Measurements from ENCODE around the gene PPEF2. TPM values are rescaled to one million over a fixed set of nuclear protein-coding genes. Genes with fewer than 3 reads are reported as not detected.

Gene PPEF2
- total and polyA plus RNA-seq, 2 experiments from 2014 or later, result not detected

DNA sequence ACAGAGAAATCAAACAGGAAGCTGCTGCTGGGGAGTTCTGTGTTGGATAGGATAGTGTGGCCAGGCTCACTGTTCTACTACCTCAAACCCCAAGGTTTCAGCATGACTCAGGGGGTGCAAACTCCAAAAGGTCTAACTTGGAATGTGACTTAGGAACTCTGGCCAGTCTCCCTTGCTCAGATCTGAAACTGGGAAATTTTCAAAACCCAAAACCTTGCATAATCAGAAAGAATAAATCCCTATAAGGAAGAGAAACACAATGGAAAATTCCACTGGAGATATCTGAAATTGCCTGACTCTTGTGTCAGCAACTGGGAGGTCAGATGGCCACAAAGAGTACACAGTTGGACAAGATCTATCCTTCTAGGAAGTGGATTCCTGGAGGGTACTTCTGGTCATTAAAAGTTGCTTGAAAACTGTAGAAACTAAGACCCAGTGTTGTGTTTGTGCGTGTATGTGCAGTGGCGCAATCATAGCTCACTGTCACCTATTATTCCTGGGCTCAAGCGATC, 58.0 kb downstream of the PPEF2 start:
- Mint-ChIP-seq H3K9me3 (peaks cover 2% of the 10 kb centered on the region; the same call in 1 of the 3 replicates), H3K27ac (0 out of 2 replicates have a peak overlapping the region, but pooled peaks have one; percentile 9), H3K27me3 (ENCODE audit: insufficient read depth, low read depth, poor library complexity) (no peaks in the 10 kb centered on the region), H3K4me3 (no peak overlapping the region), H3K36me3 (ENCODE audit: low read depth) (no peaks in the 10 kb centered on the region), H3K4me1 (peaks cover 22% of the 10 kb centered on the region)
- DNase-seq (ENCODE audit: low spot score) (no peak), ATAC-seq (no peak)
- no peaks in the 10 kb centered on the region for H3K9me2 ChIP-seq (ENCODE audit: insufficient read depth)
- no peaks in the 10 kb centered on the region for H3K36me3 ChIP-seq (ENCODE audit: insufficient read depth)
- H3K4me1 ChIP-seq (ENCODE audit: insufficient read depth), result peaks cover 4% of the 10 kb centered on the region; the same call in 1 of the 2 replicates
- H2AFZ ChIP-seq, result peak overlapping the region; percentile 67
- no peaks in the 10 kb centered on the region for H4K20me1 ChIP-seq (replicated peaks; ENCODE audit: insufficient read depth)
- no peak overlapping the region for H3K4me2 ChIP-seq
- no peaks in the 10 kb centered on the region; the same call in 1 of the 2 replicates for H3F3A ChIP-seq (replicated peaks; ENCODE audit: low read depth)
- no peak overlapping the region for H3K4me3 ChIP-seq
- H3K27ac ChIP-seq (ENCODE audit: low read depth), result no peak overlapping the region
- no peaks in the 10 kb centered on the region for H3K27me3 ChIP-seq (ENCODE audit: insufficient read depth)
- TF ChIP-seq STAT1 (IDR thresholded peaks at IDR 0.05; ENCODE audit: unreplicated experiment) (no peak), NANOG (IDR thresholded peaks at IDR 0.05; ENCODE audit: borderline replicate concordance) (no peak), JUNB (IDR thresholded peaks at IDR 0.05; ENCODE audit: unreplicated experiment) (no peak), EZH2 (IDR thresholded peaks at IDR 0.05; ENCODE audit: low read depth, unreplicated experiment) (no peak)
- H3K79me2 ChIP-seq (replicated peaks; ENCODE audit: insufficient read depth), result no peaks in the 10 kb centered on the region

DNA sequence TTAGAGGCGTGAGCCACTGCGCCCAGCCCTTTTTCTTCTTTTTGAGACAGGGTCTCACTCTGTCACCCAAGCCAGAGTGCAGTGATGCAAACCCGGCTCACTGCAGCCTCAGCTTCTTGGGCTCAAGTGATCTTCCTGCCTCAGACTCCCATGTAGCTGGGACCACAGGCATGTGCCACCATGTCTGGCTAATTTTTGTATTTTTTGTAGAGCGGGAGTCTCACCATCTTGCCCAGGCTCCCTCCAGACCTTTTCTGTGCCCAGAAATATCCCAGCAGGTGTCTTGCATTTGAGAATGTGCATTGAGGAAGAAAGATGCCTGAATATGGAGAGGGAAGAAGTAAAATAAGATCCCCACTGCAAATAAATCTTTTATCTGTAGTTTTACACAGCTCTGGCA, 58.7 kb downstream of the PPEF2 start:
- no peak overlapping the region for H3K4me2 ChIP-seq
- peak overlapping the region; percentile 67 for H2AFZ ChIP-seq
- Mint-ChIP-seq H3K9me3 (peaks cover 2% of the 10 kb centered on the region; the same call in 1 of the 3 replicates), H3K4me3 (no peak overlapping the region), H3K27me3 (ENCODE audit: insufficient read depth, low read depth, poor library complexity) (no peaks in the 10 kb centered on the region), H3K36me3 (ENCODE audit: low read depth) (no peaks in the 10 kb centered on the region), H3K27ac (no peak overlapping the region), H3K4me1 (peaks cover 26% of the 10 kb centered on the region; the same call in 2 of the 3 replicates)
- H3K9me2 ChIP-seq (ENCODE audit: insufficient read depth), result no peaks in the 10 kb centered on the region
- H3K36me3 ChIP-seq (ENCODE audit: insufficient read depth), result no peaks in the 10 kb centered on the region
- H3K4me3 ChIP-seq, result no peak overlapping the region
- no peaks in the 10 kb centered on the region for H4K20me1 ChIP-seq (replicated peaks; ENCODE audit: insufficient read depth)
- peaks cover 4% of the 10 kb centered on the region; the same call in 1 of the 2 replicates for H3K4me1 ChIP-seq (ENCODE audit: insufficient read depth)
- no peaks in the 10 kb centered on the region for H3K27me3 ChIP-seq (ENCODE audit: insufficient read depth)
- DNase-seq (ENCODE audit: low spot score), result no peak
- H3F3A ChIP-seq (replicated peaks; ENCODE audit: low read depth), result no peaks in the 10 kb centered on the region
- no peak overlapping the region for H3K27ac ChIP-seq (ENCODE audit: low read depth)
- no peaks in the 10 kb centered on the region for H3K79me2 ChIP-seq (replicated peaks; ENCODE audit: insufficient read depth)
- no peak for ATAC-seq
- TF ChIP-seq EZH2 (IDR thresholded peaks at IDR 0.05; ENCODE audit: low read depth, unreplicated experiment) (no peak), EZH2phosphoT487 (IDR thresholded peaks at IDR 0.05; ENCODE audit: unreplicated experiment) (no peak), JUNB (IDR thresholded peaks at IDR 0.05; ENCODE audit: unreplicated experiment) (no peak), ZNF331 (CRISPR knock-in tag; IDR thresholded peaks at IDR 0.05; ENCODE audit: low read depth) (no peak), POLR2AphosphoS5 (IDR thresholded peaks at IDR 0.05; ENCODE audit: low read depth) (no peak), REST (IDR thresholded peaks at IDR 0.05; ENCODE audit: unreplicated experiment) (no peak), ETS1 (IDR thresholded peaks at IDR 0.05) (no peak), NANOG (IDR thresholded peaks at IDR 0.05; ENCODE audit: borderline replicate concordance) (no peak), STAT1 (IDR thresholded peaks at IDR 0.05; ENCODE audit: unreplicated experiment) (no peak), ZNF462 (CRISPR knock-in tag; IDR thresholded peaks at IDR 0.05) (no peak)
